DOHH2 (cell line): ENCODE data around the gene VTI1A.

ENCODE experiments used
- H3F3A ChIP-seq: fragments of 200-600 bp; sonication (generic), shearing (Covaris generic); 2 replicates; pipeline ENCODE4 v1.6.0; 2016; ENCODE audit warnings: antibody characterized with exemption, mild to moderate bottlenecking; ENCODE audit not compliant: control insufficient read depth, insufficient read depth
- H3K27ac ChIP-seq: fragments of 200-600 bp; sonication (generic); 2 replicates; pipeline ENCODE4 v1.5.1; 2014; ENCODE audit warnings: low read depth, mild to moderate bottlenecking, low read length, moderate library complexity
- H3K27me3 ChIP-seq: fragments of 200-600 bp; sonication (generic); 2 replicates; pipeline ENCODE4 v1.6.1; 2014; ENCODE audit warnings: mild to moderate bottlenecking, low read length, mixed read lengths; ENCODE audit not compliant: control insufficient read depth
- H3K36me3 ChIP-seq: fragments of 200-600 bp; sonication (generic); 2 replicates; pipeline ENCODE4 v1.6.1; 2014; ENCODE audit warnings: mild to moderate bottlenecking, low read length, moderate library complexity, mixed read lengths; ENCODE audit not compliant: control insufficient read depth
- H3K4me1 ChIP-seq: fragments of 200-600 bp; sonication (generic); 2 replicates; pipeline ENCODE4 v1.6.1; 2014; ENCODE audit warnings: mild to moderate bottlenecking, low read length, mixed read lengths; ENCODE audit not compliant: control insufficient read depth
- H3K4me2 ChIP-seq: fragments of 200-600 bp; sonication (generic); 2 replicates; pipeline ENCODE4 v1.6.0; 2014; ENCODE audit warnings: mild to moderate bottlenecking, low read length, moderate library complexity
- H3K4me3 ChIP-seq: fragments of 200-600 bp; sonication (generic); 2 replicates; pipeline ENCODE4 v1.5.1; 2014; ENCODE audit warnings: mild to moderate bottlenecking, low read length, mixed read lengths
- H3K79me2 ChIP-seq: fragments of 200-600 bp; sonication (generic); 2 replicates; pipeline ENCODE4 v1.6.1; 2014; ENCODE audit warnings: mild to moderate bottlenecking, low read length, mixed read lengths; ENCODE audit not compliant: control insufficient read depth
- H3K9me2 ChIP-seq: fragments of 200-600 bp; sonication (generic); replicated peaks from 2 replicates; pipeline ENCODE4 v1.6.1; 2014; ENCODE audit warnings: mild to moderate bottlenecking, low read length, mixed read lengths; ENCODE audit not compliant: control insufficient read depth
- H3K9me3 ChIP-seq: fragments of 200-600 bp; sonication (generic); 2 replicates; pipeline ENCODE4 v1.6.1; 2014; ENCODE audit warnings: antibody characterized with exemption, low read length, mixed read lengths; ENCODE audit not compliant: control insufficient read depth, insufficient read depth
- H4K20me1 ChIP-seq: fragments of 200-600 bp; sonication (generic); 2 replicates; pipeline ENCODE4 v1.6.0; 2014; ENCODE audit warnings: low read depth, mild to moderate bottlenecking, antibody characterized with exemption, low read length, moderate library complexity; ENCODE audit not compliant: control insufficient read depth, insufficient read depth
- EZH2phosphoT487 ChIP-seq: fragments of 200-600 bp; sonication (generic); IDR thresholded peaks from 2 replicates; pipeline ENCODE4 v1.6.1; 2017; ENCODE audit warnings: borderline replicate concordance, mild to moderate bottlenecking, antibody characterized with exemption, low read length, moderate library complexity, mixed read lengths
- TF ChIP-seq, protein P1 (sequence below): fragments of 200-600 bp; sonication (generic); IDR thresholded peaks from one replicate; pipeline ENCODE4 v1.5.1; 2014; ENCODE audit warnings: antibody characterized with exemption, mild to moderate bottlenecking, low read depth, low read length; ENCODE audit not compliant: poor library complexity, severe bottlenecking

Gene VTI1A

GRCh38 chr10:112851181-112851580 lies 404.2 kb downstream of the VTI1A start:
- H3K4me2 ChIP-seq: no peak overlapping the region
- no peak overlapping the region for H3K4me3 ChIP-seq
- H3K9me2 ChIP-seq: no peaks in the 10 kb centered on the region
- H3K27ac ChIP-seq: no peak overlapping the region
- H3K36me3 ChIP-seq: no peaks in the 10 kb centered on the region
- H3K27me3 ChIP-seq: no peaks in the 10 kb centered on the region
- H3F3A ChIP-seq: no peaks in the 10 kb centered on the region
- no peaks in the 10 kb centered on the region for H3K79me2 ChIP-seq
- TF ChIP-seq, protein P1, sequence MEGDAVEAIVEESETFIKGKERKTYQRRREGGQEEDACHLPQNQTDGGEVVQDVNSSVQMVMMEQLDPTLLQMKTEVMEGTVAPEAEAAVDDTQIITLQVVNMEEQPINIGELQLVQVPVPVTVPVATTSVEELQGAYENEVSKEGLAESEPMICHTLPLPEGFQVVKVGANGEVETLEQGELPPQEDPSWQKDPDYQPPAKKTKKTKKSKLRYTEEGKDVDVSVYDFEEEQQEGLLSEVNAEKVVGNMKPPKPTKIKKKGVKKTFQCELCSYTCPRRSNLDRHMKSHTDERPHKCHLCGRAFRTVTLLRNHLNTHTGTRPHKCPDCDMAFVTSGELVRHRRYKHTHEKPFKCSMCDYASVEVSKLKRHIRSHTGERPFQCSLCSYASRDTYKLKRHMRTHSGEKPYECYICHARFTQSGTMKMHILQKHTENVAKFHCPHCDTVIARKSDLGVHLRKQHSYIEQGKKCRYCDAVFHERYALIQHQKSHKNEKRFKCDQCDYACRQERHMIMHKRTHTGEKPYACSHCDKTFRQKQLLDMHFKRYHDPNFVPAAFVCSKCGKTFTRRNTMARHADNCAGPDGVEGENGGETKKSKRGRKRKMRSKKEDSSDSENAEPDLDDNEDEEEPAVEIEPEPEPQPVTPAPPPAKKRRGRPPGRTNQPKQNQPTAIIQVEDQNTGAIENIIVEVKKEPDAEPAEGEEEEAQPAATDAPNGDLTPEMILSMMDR: no peak
- no peak for TF ChIP-seq EZH2phosphoT487
- H3K9me3 ChIP-seq: no peaks in the 10 kb centered on the region
- no peaks in the 10 kb centered on the region for H4K20me1 ChIP-seq
- H3K4me1 ChIP-seq: peaks cover 6% of the 10 kb centered on the region

- Histone ChIP-seq H3K4me3 (no peak overlapping the region), H3K4me2 (no peak overlapping the region), H4K20me1 (no peaks in the 10 kb centered on the region)
These were observed 404.7 kb downstream of the VTI1A start for GRCh38 chr10:112851588-112852211.

GRCh38 chr10:112852306-112852705 lies 405.3 kb downstream of the VTI1A start:
- no peaks in the 10 kb centered on the region for H4K20me1 ChIP-seq
- no peaks in the 10 kb centered on the region for H3K9me2 ChIP-seq
- H3K36me3 ChIP-seq: no peaks in the 10 kb centered on the region
- H3K4me2 ChIP-seq: no peak overlapping the region
- no peaks in the 10 kb centered on the region for H3K9me3 ChIP-seq
- H3K27me3 ChIP-seq: no peaks in the 10 kb centered on the region
- no peak overlapping the region for H3K4me3 ChIP-seq
- no peaks in the 10 kb centered on the region for H3K79me2 ChIP-seq
- TF ChIP-seq EZH2phosphoT487: no peak
- TF ChIP-seq, protein P1: no peak
- no peak overlapping the region for H3K27ac ChIP-seq
- H3F3A ChIP-seq: no peaks in the 10 kb centered on the region
- peaks cover 6% of the 10 kb centered on the region for H3K4me1 ChIP-seq

More at GRCh38 chr10:112851588-112852211, 404.7 kb downstream of the VTI1A start:
- H3K9me2 ChIP-seq: no peaks in the 10 kb centered on the region
- H3K27me3 ChIP-seq: no peaks in the 10 kb centered on the region
- no peaks in the 10 kb centered on the region for H3K79me2 ChIP-seq
- H3K9me3 ChIP-seq: no peaks in the 10 kb centered on the region
- H3K4me1 ChIP-seq: peaks cover 6% of the 10 kb centered on the region
- TF ChIP-seq EZH2phosphoT487: no peak
- TF ChIP-seq, protein P1: no peak
- no peaks in the 10 kb centered on the region for H3F3A ChIP-seq
- no peak overlapping the region for H3K27ac ChIP-seq
- no peaks in the 10 kb centered on the region for H3K36me3 ChIP-seq
